ENCODE measurements around the gene STX3. TPM values are rescaled to one million over a fixed set of nuclear protein-coding genes. Genes with fewer than 3 reads are reported as not detected.

Gene STX3
- total and polyA plus RNA-seq, 2 donors (not counting 3 experiments of a cell fraction or from before 2014, with no cell fraction given): 40.3 to 49.7 TPM

DNA sequence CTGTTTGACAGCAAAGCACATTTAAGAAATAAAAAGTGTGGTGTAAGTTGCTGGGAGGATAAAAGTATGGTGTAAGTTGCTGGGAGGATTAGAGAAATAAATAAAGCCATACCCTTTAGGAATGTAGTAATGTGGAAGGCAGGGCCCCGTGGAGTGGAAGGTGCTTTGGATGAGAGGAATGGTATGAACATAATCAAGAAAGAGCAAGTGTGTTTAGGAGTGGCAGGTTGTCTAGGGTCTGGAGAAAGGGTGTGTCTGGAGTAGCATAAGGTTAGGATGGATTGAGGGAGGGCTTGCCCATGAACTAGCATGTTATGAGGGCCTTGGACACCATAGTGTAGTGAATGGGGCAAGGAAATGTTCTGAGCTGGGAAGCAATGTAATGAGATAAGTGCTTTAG lies 37.3 kb downstream of the STX3 start:
- POLR2A ChIA-PET: no interaction called here
- TF ChIP-seq, protein P1, sequence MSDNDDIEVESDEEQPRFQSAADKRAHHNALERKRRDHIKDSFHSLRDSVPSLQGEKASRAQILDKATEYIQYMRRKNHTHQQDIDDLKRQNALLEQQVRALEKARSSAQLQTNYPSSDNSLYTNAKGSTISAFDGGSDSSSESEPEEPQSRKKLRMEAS (IDR thresholded peaks at IDR 0.05; ENCODE audit: insufficient read depth, insufficient read length): no peak
- no peak for TF ChIP-seq POLR2A (IDR thresholded peaks at IDR 0.05; ENCODE audit: low read depth, low read length)
- no peak for TF ChIP-seq FOS (IDR thresholded peaks at IDR 0.05; ENCODE audit: borderline replicate concordance, insufficient read depth, low read length)
- TF ChIP-seq GATA2 (IDR thresholded peaks at IDR 0.05; ENCODE audit: insufficient read depth, insufficient read length, low read depth, low read length): no peak
- no peak for TF ChIP-seq MYC (IDR thresholded peaks at IDR 0.05; ENCODE audit: low read depth, low read length)
- TF ChIP-seq JUN (IDR thresholded peaks at IDR 0.05; ENCODE audit: borderline replicate concordance, insufficient read depth, insufficient read length, low read depth): no peak
- TF ChIP-seq EZH2 (IDR thresholded peaks at IDR 0.05; ENCODE audit: borderline replicate concordance, low read depth, low read length, severe bottlenecking): no peak
- TF ChIP-seq, protein P2, sequence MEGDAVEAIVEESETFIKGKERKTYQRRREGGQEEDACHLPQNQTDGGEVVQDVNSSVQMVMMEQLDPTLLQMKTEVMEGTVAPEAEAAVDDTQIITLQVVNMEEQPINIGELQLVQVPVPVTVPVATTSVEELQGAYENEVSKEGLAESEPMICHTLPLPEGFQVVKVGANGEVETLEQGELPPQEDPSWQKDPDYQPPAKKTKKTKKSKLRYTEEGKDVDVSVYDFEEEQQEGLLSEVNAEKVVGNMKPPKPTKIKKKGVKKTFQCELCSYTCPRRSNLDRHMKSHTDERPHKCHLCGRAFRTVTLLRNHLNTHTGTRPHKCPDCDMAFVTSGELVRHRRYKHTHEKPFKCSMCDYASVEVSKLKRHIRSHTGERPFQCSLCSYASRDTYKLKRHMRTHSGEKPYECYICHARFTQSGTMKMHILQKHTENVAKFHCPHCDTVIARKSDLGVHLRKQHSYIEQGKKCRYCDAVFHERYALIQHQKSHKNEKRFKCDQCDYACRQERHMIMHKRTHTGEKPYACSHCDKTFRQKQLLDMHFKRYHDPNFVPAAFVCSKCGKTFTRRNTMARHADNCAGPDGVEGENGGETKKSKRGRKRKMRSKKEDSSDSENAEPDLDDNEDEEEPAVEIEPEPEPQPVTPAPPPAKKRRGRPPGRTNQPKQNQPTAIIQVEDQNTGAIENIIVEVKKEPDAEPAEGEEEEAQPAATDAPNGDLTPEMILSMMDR (IDR thresholded peaks at IDR 0.05; ENCODE audit: extremely low read depth in 1 of 2, insufficient read depth in 1 of 2, low read depth in 1 of 2, low read length in 2 of 2): no peak
- TF ChIP-seq POLR2AphosphoS5 (IDR thresholded peaks at IDR 0.05; ENCODE audit: insufficient read depth, low read depth, low read length): no peak
- intact Hi-C loops (cut with micrococcal nuclease): no loop called here

More for the DNA sequence above, 37.3 kb downstream of the STX3 start:
- dilution Hi-C loops (cut with MboI; ENCODE audit: extremely low pct_ligation_motif_present, low sequenced_read_pairs): no loop called here
- peaks cover 13% of the 10 kb centered on the region for H3K4me1 ChIP-seq (ENCODE audit: control insufficient read depth, extremely low read depth, insufficient read depth, low read length)
- H3K4me3 ChIP-seq (replicated peaks in 1 of 3; ENCODE audit: insufficient read depth in 1 of 3, low read depth in 1 of 3, low read length in 3 of 3): no peak overlapping the region
- H2AFZ ChIP-seq (ENCODE audit: low read depth, low read length): no peak overlapping the region
- H3K36me3 ChIP-seq (ENCODE audit: control insufficient read depth in 2 of 2, extremely low read depth in 1 of 2, insufficient read depth in 2 of 2, low read length in 2 of 2): peaks cover 8 to 52% of the 10 kb centered on the region in 2 experiments
- no TSS peak for BruUV-seq (replicated peaks)
- no peaks in the 10 kb centered on the region for H3K9me1 ChIP-seq (replicated peaks; ENCODE audit: control insufficient read depth, extremely low read depth, insufficient read depth, low read length)
- DNase-seq (ENCODE audit: low read depth, low spot score): no peak
- no peak overlapping the region for H3K9ac ChIP-seq (replicated peaks; ENCODE audit: extremely low read depth, insufficient read depth, low read length)
- no peaks in the 10 kb centered on the region for H4K20me1 ChIP-seq (replicated peaks; ENCODE audit: control insufficient read depth, extremely low read depth, insufficient read depth, low read length)
- no peaks in the 10 kb centered on the region for H3K27me3 ChIP-seq (ENCODE audit: control insufficient read depth in 2 of 2, insufficient read depth in 2 of 2, low read length in 2 of 2)
- H3K4me2 ChIP-seq (ENCODE audit: insufficient read depth, low read length): no peak overlapping the region
- no peak overlapping the region for H3K27ac ChIP-seq (ENCODE audit: insufficient read depth, low read depth, low read length)
- CTCF ChIA-PET: interaction anchor here (2.0 kb wide), 1 partner anchor 9 kb away, joined by 7 read pairs; no protein-coding TSS in a partner anchor
- H3K9me3 ChIP-seq (replicated peaks; ENCODE audit: control insufficient read depth, insufficient read depth, low read length): no peaks in the 10 kb centered on the region
- FAIRE-seq: no peak
- H3K79me2 ChIP-seq (ENCODE audit: control insufficient read depth, insufficient read depth, low read length): no peaks in the 10 kb centered on the region
